ENCODE data around the gene ZNF628.

Gene ZNF628

DNA sequence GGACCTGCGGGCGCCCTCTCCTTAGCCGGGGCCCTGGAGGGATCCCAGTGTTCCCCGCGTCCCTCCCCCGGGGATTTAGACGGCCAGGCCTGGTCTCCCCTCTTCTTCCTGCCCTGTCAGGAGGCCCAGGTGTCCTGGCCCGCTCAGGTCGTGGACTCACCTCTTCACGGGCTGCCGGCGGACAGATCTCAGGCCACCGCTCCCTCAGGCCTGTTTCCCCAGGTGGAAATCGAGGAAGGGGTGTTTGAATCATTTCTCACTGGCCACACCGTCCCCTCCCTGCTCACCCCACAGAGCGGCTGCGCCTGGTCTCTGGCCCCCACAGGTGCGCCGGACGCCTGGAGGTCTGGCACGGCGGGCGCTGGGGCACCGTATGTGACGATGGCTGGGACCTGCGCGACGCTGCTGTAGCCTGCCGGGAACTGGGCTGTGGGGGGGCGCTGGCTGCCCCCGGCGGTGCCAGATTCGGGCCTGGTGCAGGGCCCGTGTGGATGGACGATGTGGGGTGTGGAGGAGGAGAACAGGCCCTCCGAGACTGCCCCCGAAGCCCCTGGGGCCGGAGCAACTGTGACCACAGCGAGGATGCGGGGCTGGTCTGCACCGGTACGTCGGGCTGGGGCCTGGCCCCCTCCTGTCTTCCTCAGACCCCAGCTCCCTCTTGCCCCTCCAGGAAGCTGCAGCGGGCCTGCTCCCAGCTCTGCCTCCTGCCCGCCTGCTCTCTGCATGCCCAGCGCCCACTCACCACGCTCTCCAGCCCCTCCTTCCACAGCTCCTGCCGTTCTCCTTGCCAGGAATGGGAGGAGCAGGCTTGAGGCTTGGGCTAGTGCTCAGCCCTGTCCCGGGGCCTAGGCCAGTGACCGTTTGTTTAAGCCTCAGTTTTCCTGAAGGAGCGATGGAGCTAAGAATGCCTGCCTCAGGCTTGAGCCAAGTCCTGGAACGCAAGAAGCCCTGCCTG lies 14.3 kb downstream of the ZNF628 start:
- Histone ChIP-seq H3K4me1 (ENCODE audit: insufficient read depth, low read length, severe bottlenecking) (peaks cover 1% of the 10 kb centered on the region), H3K27ac (ENCODE audit: low read depth, low read length, poor library complexity, severe bottlenecking) (no peak overlapping the region), H2AFZ (ENCODE audit: low read length) (no peak overlapping the region), H3K79me2 (ENCODE audit: insufficient read depth, low read length) (no peaks in the 10 kb centered on the region), H3K9ac (ENCODE audit: low read length) (no peak overlapping the region), H3K4me2 (ENCODE audit: low read length) (no peak overlapping the region), H3K9me3 (ENCODE audit: low read length) (no peaks in the 10 kb centered on the region), H4K20me1 (ENCODE audit: insufficient read depth, low read length) (no peaks in the 10 kb centered on the region), H3F3A (ENCODE audit: insufficient read depth, low read length) (no peaks in the 10 kb centered on the region), H3K36me3 (ENCODE audit: insufficient read depth, low read length) (no peaks in the 10 kb centered on the region), H3K4me3 (ENCODE audit: low read depth, low read length, poor library complexity, severe bottlenecking) (no peak overlapping the region), H3K9me2 (ENCODE audit: low read depth, low read length) (no peaks in the 10 kb centered on the region), H3K27me3 (ENCODE audit: insufficient read depth, low read length) (peaks cover 10% of the 10 kb centered on the region; the same call in 1 of the 2 replicates)
- TF ChIP-seq EZH2 (IDR thresholded peaks at IDR 0.05; ENCODE audit: borderline replicate concordance, low read length): no peak
- TF ChIP-seq, protein P1, sequence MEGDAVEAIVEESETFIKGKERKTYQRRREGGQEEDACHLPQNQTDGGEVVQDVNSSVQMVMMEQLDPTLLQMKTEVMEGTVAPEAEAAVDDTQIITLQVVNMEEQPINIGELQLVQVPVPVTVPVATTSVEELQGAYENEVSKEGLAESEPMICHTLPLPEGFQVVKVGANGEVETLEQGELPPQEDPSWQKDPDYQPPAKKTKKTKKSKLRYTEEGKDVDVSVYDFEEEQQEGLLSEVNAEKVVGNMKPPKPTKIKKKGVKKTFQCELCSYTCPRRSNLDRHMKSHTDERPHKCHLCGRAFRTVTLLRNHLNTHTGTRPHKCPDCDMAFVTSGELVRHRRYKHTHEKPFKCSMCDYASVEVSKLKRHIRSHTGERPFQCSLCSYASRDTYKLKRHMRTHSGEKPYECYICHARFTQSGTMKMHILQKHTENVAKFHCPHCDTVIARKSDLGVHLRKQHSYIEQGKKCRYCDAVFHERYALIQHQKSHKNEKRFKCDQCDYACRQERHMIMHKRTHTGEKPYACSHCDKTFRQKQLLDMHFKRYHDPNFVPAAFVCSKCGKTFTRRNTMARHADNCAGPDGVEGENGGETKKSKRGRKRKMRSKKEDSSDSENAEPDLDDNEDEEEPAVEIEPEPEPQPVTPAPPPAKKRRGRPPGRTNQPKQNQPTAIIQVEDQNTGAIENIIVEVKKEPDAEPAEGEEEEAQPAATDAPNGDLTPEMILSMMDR (IDR thresholded peaks at IDR 0.05; ENCODE audit: low read length): no peak

DNA sequence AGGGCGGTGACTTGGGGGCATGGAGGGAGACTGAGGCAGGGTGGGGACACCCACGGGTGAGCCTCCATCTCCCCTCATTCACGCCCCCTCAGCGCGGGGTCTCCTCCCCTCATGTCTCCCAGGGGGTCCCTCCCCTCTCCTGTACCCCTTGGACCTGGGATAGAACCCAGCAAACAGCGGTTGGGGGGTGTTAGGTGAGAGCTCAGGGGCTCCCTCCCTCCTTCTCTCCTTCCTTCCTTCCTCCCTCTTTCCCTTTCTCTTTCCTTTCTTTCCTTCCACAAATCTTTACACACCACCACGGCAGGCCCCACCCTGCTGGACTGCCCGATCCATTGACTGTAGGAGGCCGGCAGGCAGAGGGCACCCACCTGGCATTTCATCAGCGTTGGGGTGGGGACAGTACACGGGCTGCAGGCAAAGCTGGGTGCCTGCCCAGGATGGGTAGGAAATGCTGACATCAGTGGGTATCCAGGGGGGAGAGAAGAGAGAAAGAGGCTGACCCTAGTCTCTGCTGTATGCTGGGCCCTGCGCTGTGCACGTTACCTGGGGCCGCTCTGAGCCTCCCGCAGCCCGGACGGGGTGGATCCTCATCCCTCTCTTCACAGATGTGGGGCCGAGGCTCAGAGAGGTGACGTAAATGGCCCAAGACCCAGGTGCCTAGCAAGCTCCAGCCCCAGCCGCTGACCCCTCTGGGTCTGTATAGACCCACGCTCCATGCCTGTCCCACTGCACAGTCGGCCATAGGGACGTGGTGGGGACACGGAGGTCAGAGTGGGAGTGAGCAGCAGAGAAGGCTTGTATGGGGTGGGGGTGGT lies 15.3 kb downstream of the ZNF628 start:
- H3K9ac ChIP-seq (ENCODE audit: low read length): no peak overlapping the region
- H3K27ac ChIP-seq (ENCODE audit: low read depth, low read length, poor library complexity, severe bottlenecking): no peak overlapping the region
- H3K4me3 ChIP-seq (ENCODE audit: low read depth, low read length, poor library complexity, severe bottlenecking): no peak overlapping the region
- no peaks in the 10 kb centered on the region for H3K9me2 ChIP-seq (ENCODE audit: low read depth, low read length)
- H3F3A ChIP-seq (ENCODE audit: insufficient read depth, low read length): no peaks in the 10 kb centered on the region
- no peak overlapping the region for H2AFZ ChIP-seq (ENCODE audit: low read length)
- no peak for TF ChIP-seq EZH2 (IDR thresholded peaks at IDR 0.05; ENCODE audit: borderline replicate concordance, low read length)
- TF ChIP-seq, protein P1 (IDR thresholded peaks at IDR 0.05; ENCODE audit: low read length): no peak
- H3K4me1 ChIP-seq (ENCODE audit: insufficient read depth, low read length, severe bottlenecking): no peaks in the 10 kb centered on the region
- H3K36me3 ChIP-seq (ENCODE audit: insufficient read depth, low read length): no peaks in the 10 kb centered on the region
- peaks cover 10% of the 10 kb centered on the region; the same call in 1 of the 2 replicates for H3K27me3 ChIP-seq (ENCODE audit: insufficient read depth, low read length)
- no peaks in the 10 kb centered on the region for H3K79me2 ChIP-seq (ENCODE audit: insufficient read depth, low read length)
- no peak overlapping the region for H3K4me2 ChIP-seq (ENCODE audit: low read length)
- H4K20me1 ChIP-seq (ENCODE audit: insufficient read depth, low read length): no peaks in the 10 kb centered on the region
- H3K9me3 ChIP-seq (ENCODE audit: low read length): no peaks in the 10 kb centered on the region

DNA sequence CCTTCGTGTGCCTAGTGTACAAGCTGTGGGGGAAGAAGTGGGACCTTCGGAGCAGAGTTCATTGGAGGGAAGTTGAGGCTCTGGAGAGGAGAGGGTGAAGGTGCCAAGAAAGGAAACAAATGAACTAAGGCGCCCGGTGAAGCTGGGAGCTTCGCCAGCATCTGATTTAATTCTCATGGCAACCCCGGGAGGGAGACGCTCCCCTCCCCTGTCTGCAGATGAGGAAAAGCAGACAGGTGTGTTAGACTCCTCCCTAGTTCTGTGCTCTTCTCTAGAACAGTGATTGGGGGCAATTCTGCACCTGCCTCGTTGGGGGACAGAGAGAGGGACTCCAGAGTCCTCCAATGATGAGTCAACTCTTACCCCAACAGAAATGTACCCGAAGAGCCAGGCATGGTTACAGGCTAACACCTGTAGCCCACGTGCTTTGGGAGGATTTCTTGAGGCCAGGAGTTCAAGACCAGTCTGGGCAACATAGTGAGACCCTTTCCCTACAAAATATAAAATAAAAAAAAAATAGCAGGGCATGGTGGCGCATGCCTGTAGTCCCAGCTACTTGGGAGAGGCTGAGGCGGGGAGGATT lies 16.0 kb downstream of the ZNF628 start:
- H2AFZ ChIP-seq (ENCODE audit: low read length): no peak overlapping the region
- no peak overlapping the region for H3K4me2 ChIP-seq (ENCODE audit: low read length)
- no peaks in the 10 kb centered on the region for H3K9me2 ChIP-seq (ENCODE audit: low read depth, low read length)
- H3K27ac ChIP-seq (ENCODE audit: low read depth, low read length, poor library complexity, severe bottlenecking): no peak overlapping the region
- no peak for TF ChIP-seq EZH2 (IDR thresholded peaks at IDR 0.05; ENCODE audit: borderline replicate concordance, low read length)
- TF ChIP-seq, protein P1 (IDR thresholded peaks at IDR 0.05; ENCODE audit: low read length): no peak
- no peak overlapping the region for H3K9ac ChIP-seq (ENCODE audit: low read length)
- H3K9me3 ChIP-seq (ENCODE audit: low read length): no peaks in the 10 kb centered on the region
- no peaks in the 10 kb centered on the region for H3F3A ChIP-seq (ENCODE audit: insufficient read depth, low read length)
- H3K79me2 ChIP-seq (ENCODE audit: insufficient read depth, low read length): no peaks in the 10 kb centered on the region
- no peaks in the 10 kb centered on the region for H3K36me3 ChIP-seq (ENCODE audit: insufficient read depth, low read length)
- peaks cover 10% of the 10 kb centered on the region; the same call in 1 of the 2 replicates for H3K27me3 ChIP-seq (ENCODE audit: insufficient read depth, low read length)
- H4K20me1 ChIP-seq (ENCODE audit: insufficient read depth, low read length): no peaks in the 10 kb centered on the region
- H3K4me1 ChIP-seq (ENCODE audit: insufficient read depth, low read length, severe bottlenecking): no peaks in the 10 kb centered on the region
- H3K4me3 ChIP-seq (ENCODE audit: low read depth, low read length, poor library complexity, severe bottlenecking): no peak overlapping the region
